ENCODE results near the gene TMEM201. TPM values are rescaled to one million over a fixed set of nuclear protein-coding genes. Genes with fewer than 3 reads are reported as not detected.

The TMEM201 gene
- total and polyA plus RNA-seq, 2 of the 13 experiments (the other 11 are each of a cell fraction or from before 2014, with no cell fraction given) = 1.5 to 8.2 TPM

DNA sequence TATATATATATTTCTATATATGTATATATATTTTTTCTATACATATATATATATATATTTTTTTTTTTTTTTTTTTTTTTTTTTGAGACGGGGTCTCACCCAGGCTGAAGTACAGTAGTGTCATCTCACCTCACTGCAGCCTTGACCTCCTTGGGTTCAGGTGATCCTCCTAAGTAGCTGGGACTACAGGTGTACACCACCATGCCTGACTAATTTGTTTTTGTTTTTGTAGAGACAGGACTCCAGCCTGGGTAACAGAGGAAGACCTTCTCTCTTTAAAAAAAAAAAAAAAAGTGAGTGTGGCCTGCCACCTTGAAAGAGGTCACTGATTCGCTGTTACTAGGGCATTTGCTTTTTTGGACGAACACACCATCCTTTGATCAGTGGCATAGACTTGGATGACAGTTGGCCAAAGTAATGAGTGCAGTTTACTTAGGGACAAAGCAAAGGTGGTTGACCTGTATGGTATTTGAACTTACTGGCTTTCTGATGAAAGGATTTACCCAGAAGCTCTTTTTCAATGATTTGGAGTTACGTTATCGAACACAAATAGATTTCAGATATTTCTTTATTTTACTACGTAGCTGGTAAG lies 38.7 kb upstream of the TMEM201 start (continued):
- TF ChIP-seq ZNF816 (CRISPR knock-in tag; IDR thresholded peaks at IDR 0.05; ENCODE audit: borderline replicate concordance) (0 out of 2 replicates have a peak, but pooled peaks have one; percentile 37), SNAPC2 (CRISPR knock-in tag; IDR thresholded peaks at IDR 0.05) (0 out of 2 replicates have a peak, but pooled peaks have one; percentile 71), NCOR1 (IDR thresholded peaks at IDR 0.05; ENCODE audit: borderline replicate concordance, low read length) (peak; percentile 87), NFYC (CRISPR knock-in tag; IDR thresholded peaks at IDR 0.05) (peak; percentile 67), KMT2A (CRISPR knock-in tag; IDR thresholded peaks at IDR 0.05) (peak; percentile 35; the same call in 1 of the 2 replicates), SRY (CRISPR knock-in tag; IDR thresholded peaks at IDR 0.05) (no peak), CREB1 (IDR thresholded peaks at IDR 0.05) (no peak), CREB1 (CRISPR knock-in tag; IDR thresholded peaks at IDR 0.05) (peak; percentile 90), MAFF (IDR thresholded peaks at IDR 0.05; ENCODE audit: low read depth, low read length) (no peak), ZSCAN9 (CRISPR knock-in tag; IDR thresholded peaks at IDR 0.05; ENCODE audit: borderline replicate concordance) (peak; percentile 24; the same call in 1 of the 2 replicates), THAP11 (CRISPR knock-in tag; IDR thresholded peaks at IDR 0.05) (peak; percentile 72), HOXA7 (CRISPR knock-in tag; IDR thresholded peaks at IDR 0.05) (no peak), MXI1 (IDR thresholded peaks at IDR 0.05; ENCODE audit: borderline replicate concordance, low read depth, low read length) (peak; percentile 21; the same call in 1 of the 3 replicates), RELA (CRISPR knock-in tag; IDR thresholded peaks at IDR 0.05) (no peak), RARA (CRISPR knock-in tag; IDR thresholded peaks at IDR 0.05) (peak; percentile 97), SIX4 (CRISPR knock-in tag; IDR thresholded peaks at IDR 0.05) (peak; percentile 79; the same call in 1 of the 2 replicates), ERF (CRISPR knock-in tag; IDR thresholded peaks at IDR 0.05) (peak; percentile 81)
- TF ChIP-seq, protein P1, sequence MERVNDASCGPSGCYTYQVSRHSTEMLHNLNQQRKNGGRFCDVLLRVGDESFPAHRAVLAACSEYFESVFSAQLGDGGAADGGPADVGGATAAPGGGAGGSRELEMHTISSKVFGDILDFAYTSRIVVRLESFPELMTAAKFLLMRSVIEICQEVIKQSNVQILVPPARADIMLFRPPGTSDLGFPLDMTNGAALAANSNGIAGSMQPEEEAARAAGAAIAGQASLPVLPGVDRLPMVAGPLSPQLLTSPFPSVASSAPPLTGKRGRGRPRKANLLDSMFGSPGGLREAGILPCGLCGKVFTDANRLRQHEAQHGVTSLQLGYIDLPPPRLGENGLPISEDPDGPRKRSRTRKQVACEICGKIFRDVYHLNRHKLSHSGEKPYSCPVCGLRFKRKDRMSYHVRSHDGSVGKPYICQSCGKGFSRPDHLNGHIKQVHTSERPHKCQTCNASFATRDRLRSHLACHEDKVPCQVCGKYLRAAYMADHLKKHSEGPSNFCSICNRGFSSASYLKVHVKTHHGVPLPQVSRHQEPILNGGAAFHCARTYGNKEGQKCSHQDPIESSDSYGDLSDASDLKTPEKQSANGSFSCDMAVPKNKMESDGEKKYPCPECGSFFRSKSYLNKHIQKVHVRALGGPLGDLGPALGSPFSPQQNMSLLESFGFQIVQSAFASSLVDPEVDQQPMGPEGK (CRISPR knock-in tag; IDR thresholded peaks at IDR 0.05) = peak; percentile 76
- TF ChIP-seq, protein P2, sequence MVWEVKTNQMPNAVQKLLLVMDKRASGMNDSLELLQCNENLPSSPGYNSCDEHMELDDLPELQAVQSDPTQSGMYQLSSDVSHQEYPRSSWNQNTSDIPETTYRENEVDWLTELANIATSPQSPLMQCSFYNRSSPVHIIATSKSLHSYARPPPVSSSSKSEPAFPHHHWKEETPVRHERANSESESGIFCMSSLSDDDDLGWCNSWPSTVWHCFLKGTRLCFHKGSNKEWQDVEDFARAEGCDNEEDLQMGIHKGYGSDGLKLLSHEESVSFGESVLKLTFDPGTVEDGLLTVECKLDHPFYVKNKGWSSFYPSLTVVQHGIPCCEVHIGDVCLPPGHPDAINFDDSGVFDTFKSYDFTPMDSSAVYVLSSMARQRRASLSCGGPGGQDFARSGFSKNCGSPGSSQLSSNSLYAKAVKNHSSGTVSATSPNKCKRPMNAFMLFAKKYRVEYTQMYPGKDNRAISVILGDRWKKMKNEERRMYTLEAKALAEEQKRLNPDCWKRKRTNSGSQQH (CRISPR knock-in tag; IDR thresholded peaks at IDR 0.05; ENCODE audit: low read depth) = 0 out of 2 replicates have a peak, but pooled peaks have one; percentile 51
- TF ChIP-seq, protein P3, sequence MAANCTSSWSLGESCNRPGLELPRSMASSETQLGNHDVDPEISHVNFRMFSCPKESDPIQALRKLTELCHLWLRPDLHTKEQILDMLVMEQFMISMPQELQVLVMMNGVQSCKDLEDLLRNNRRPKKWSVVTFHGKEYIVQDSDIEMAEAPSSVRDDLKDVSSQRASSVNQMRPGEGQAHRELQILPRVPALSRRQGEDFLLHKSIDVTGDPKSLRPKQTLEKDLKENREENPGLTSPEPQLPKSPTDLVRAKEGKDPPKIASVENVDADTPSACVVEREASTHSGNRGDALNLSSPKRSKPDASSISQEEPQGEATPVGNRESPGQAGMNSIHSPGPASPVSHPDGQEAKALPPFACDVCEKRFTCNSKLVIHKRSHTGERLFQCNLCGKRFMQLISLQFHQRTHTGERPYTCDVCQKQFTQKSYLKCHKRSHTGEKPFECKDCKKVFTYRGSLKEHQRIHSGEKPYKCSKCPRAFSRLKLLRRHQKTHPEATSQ (CRISPR knock-in tag; IDR thresholded peaks at IDR 0.05; ENCODE audit: borderline replicate concordance) = peak; percentile 32; the same call in 1 of the 2 replicates
- TF ChIP-seq, protein P4, sequence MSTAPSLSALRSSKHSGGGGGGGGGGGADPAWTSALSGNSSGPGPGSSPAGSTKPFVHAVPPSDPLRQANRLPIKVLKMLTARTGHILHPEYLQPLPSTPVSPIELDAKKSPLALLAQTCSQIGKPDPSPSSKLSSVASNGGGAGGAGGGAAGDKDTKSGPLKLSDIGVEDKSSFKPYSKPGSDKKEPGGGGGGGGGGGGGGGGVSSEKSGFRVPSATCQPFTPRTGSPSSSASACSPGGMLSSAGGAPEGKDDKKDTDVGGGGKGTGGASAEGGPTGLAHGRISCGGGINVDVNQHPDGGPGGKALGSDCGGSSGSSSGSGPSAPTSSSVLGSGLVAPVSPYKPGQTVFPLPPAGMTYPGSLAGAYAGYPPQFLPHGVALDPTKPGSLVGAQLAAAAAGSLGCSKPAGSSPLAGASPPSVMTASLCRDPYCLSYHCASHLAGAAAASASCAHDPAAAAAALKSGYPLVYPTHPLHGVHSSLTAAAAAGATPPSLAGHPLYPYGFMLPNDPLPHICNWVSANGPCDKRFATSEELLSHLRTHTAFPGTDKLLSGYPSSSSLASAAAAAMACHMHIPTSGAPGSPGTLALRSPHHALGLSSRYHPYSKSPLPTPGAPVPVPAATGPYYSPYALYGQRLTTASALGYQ (CRISPR knock-in tag; IDR thresholded peaks at IDR 0.05) = peak; percentile 89
- TF ChIP-seq, protein P5, sequence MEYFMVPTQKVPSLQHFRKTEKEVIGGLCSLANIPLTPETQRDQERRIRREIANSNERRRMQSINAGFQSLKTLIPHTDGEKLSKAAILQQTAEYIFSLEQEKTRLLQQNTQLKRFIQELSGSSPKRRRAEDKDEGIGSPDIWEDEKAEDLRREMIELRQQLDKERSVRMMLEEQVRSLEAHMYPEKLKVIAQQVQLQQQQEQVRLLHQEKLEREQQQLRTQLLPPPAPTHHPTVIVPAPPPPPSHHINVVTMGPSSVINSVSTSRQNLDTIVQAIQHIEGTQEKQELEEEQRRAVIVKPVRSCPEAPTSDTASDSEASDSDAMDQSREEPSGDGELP (IDR thresholded peaks at IDR 0.05; ENCODE audit: borderline replicate concordance, low read depth) = peak; percentile 62; the same call in 1 of the 2 replicates
- TF ChIP-seq, protein P6, sequence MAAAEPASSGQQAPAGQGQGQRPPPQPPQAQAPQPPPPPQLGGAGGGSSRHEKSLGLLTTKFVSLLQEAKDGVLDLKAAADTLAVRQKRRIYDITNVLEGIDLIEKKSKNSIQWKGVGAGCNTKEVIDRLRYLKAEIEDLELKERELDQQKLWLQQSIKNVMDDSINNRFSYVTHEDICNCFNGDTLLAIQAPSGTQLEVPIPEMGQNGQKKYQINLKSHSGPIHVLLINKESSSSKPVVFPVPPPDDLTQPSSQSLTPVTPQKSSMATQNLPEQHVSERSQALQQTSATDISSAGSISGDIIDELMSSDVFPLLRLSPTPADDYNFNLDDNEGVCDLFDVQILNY (CRISPR knock-in tag; conservative IDR thresholded peaks at IDR 0.05) = no peak
